HCT116 (cell line): ENCODE results near the gene SLC25A12.

Experiments
- CEBPB ChIP-seq: IDR thresholded peaks from 2 replicates; pipeline ENCODE4 v1.6.1; 2012; ENCODE audit warnings: low read depth
- CTCF ChIP-seq, 3 experiments: fragments of 200-600 bp in 1 of 3; sonication (generic) in 1 of 3; IDR thresholded peaks in 2 of 3; conservative IDR thresholded peaks in 1 of 3; 2 replicates each; pipeline ENCODE4 v1.5.1; 2012 to 2017; ENCODE audit warnings: low read depth in 2 of 3, low read length in 2 of 3, antibody characterized with exemption in 1 of 3, borderline replicate concordance in 1 of 3, control low read depth in 1 of 3, mild to moderate bottlenecking in 1 of 3, mixed read lengths in 1 of 3, mixed run types in 1 of 3, moderate library complexity in 1 of 3; ENCODE audit not compliant: insufficient read depth in 1 of 3
- EZH2 ChIP-seq: fragments of 200-600 bp; sonication (generic); IDR thresholded peaks from 2 replicates; pipeline ENCODE4 v1.6.1; 2017; ENCODE audit warnings: antibody characterized with exemption, mixed run types
- EZH2phosphoT487 ChIP-seq: fragments of 200-600 bp; IDR thresholded peaks from 2 replicates; pipeline ENCODE4 v1.6.1; 2018; ENCODE audit warnings: antibody characterized with exemption, borderline replicate concordance
- FOSL1 ChIP-seq: IDR thresholded peaks from 2 replicates; pipeline ENCODE4 v1.6.1; 2012; ENCODE audit warnings: low read depth
- JUND ChIP-seq: IDR thresholded peaks from 2 replicates; pipeline ENCODE4 v1.6.1; 2012
- POLR2A ChIP-seq: IDR thresholded peaks from 2 replicates; pipeline ENCODE4 v1.7.0; 2011; ENCODE audit warnings: borderline replicate concordance; ENCODE audit not compliant: insufficient read depth, insufficient read length; ENCODE audit errors: extremely low read depth
- POLR2AphosphoS5 ChIP-seq: IDR thresholded peaks from 2 replicates; pipeline ENCODE4 v1.6.1; 2011; ENCODE audit warnings: mild to moderate bottlenecking, low read depth, low read length, moderate library complexity
- REST ChIP-seq: IDR thresholded peaks from 2 replicates; pipeline ENCODE4 v1.6.1; 2012; ENCODE audit warnings: low read depth
- SIN3A ChIP-seq: IDR thresholded peaks from 2 replicates; pipeline ENCODE4 v1.6.1; 2012; ENCODE audit warnings: low read depth
- SP1 ChIP-seq: IDR thresholded peaks from 2 replicates; pipeline ENCODE4 v1.6.1; 2012; ENCODE audit warnings: low read depth
- SRF ChIP-seq: IDR thresholded peaks from 2 replicates; pipeline ENCODE4 v1.6.1; 2012; ENCODE audit warnings: low read depth

- TF ChIP-seq EZH2: no peak
- TF ChIP-seq REST: no peak
- no peak for TF ChIP-seq POLR2A
- TF ChIP-seq SIN3A: no peak
- no peak for TF ChIP-seq POLR2AphosphoS5
- no peak for TF ChIP-seq FOSL1
- TF ChIP-seq SP1: no peak
- TF ChIP-seq JUND: no peak
- no peak for TF ChIP-seq CTCF (IDR thresholded peaks at IDR 0.05 in 2 of 3, conservative IDR thresholded peaks at IDR 0.05 in 1 of 3; ENCODE audit: borderline replicate concordance in 1 of 3, insufficient read depth in 1 of 3, low read depth in 2 of 3, low read length in 2 of 3)
- TF ChIP-seq CEBPB: no peak
- TF ChIP-seq EZH2phosphoT487: no peak
- TF ChIP-seq SRF: no peak
Observed at GRCh38 chr2:171864357-171864985, 29.6 kb downstream of the SLC25A12 start.
